GM13976 (cell line): ENCODE results near the gene HSDL2.
A peak's percentile ranks its signal among the peaks of the same experiment; 100 is the strongest.

Source experiments
- DNase-seq: peaks from one replicate; pipeline ENCODE4 v3.0.0; 2012; ENCODE audit warnings: low spot score
- CTCF ChIP-seq: IDR thresholded peaks from 2 replicates; pipeline ENCODE4 v1.5.1; 2012; ENCODE audit warnings: borderline replicate concordance, mild to moderate bottlenecking; ENCODE audit not compliant: insufficient read depth; ENCODE audit errors: extremely low read depth, missing control alignments, control extremely low read depth
- in situ Hi-C: fragments of 300-500 bp; cut with MboI; formaldehyde crosslinking; loops from one replicate; pipeline ENCODE4 v1.12.0; 2022; ENCODE audit warnings: low sequenced_read_pairs, mixed read lengths, inconsistent platforms; ENCODE audit not compliant: unreplicated experiment

Gene HSDL2

DNA sequence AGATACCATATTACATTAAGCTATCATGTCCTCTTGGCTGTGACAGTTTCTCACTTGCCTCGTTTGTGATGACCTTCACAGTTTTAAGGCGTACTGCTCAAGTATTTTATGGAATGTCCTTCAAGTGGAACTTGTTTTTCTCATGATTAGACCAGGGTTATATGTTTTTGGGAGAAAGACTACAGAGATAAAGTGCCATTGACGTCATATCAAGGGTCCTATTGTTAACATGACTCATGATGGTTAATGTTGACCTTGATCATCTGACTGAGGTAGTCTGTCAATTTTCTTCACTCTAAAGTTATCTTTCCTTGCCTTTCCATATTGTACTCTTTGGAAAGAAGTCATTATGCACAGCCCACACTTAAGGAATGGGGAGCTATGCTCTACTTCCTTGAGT, 28.7 kb upstream of the HSDL2 start:
- DNase-seq = no peak
- in situ Hi-C loops = loop anchor here (5.0 to 25.0 kb wide), 2 partner anchors 264 to 439 kb away; no protein-coding TSS in a partner anchor
- TF ChIP-seq CTCF = no peak

GRCh38 chr9:112352209-112352608, 27.7 kb upstream of the HSDL2 start:
- in situ Hi-C loops = loop anchor here (5.0 to 25.0 kb wide), 2 partner anchors 265 to 440 kb away; no protein-coding TSS in a partner anchor
- no peak for DNase-seq
- TF ChIP-seq CTCF = no peak

GRCh38 chr9:112354081-112354743, 25.7 kb upstream of the HSDL2 start:
- in situ Hi-C loops = loop anchor here (5.0 to 25.0 kb wide), 2 partner anchors 267 to 442 kb away; no protein-coding TSS in a partner anchor
- DNase-seq = no peak
- no peak for TF ChIP-seq CTCF

GRCh38 chr9:112355427-112355897, 24.4 kb upstream of the HSDL2 start:
- peak; percentile 52 for DNase-seq
- in situ Hi-C loops = loop anchor here (25.0 kb wide), 1 partner anchor 443 kb away; no protein-coding TSS in a partner anchor
- TF ChIP-seq CTCF = no peak

- no peak for TF ChIP-seq CTCF
- no peak for DNase-seq
- in situ Hi-C loops = loop anchor here (10.0 to 25.0 kb wide), 2 partner anchors 448 to 605 kb away; no protein-coding TSS in a partner anchor
Measured at GRCh38 chr9:112360047-112360804, 19.7 kb upstream of the HSDL2 start.

DNA sequence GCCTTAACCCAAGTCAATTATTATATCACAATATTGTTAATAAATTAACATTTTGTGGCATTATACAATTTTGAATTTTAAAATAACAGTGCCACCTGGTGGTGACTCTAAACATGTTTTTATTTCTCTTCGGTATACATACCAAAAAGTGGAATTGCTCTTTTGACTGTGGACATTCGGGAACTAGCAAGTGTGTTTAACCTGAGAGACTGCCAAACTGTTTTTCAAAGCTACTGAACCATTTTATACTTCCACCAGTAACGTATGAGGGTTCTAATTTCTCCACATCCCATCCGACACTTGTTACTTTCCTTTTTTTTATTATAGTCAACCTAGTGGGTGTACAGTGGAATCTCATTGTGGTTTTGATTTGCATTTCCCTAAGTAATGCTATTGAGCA, 18.3 kb upstream of the HSDL2 start:
- no peak for TF ChIP-seq CTCF
- in situ Hi-C loops = loop anchor here (10.0 to 25.0 kb wide), 2 partner anchors 449 to 607 kb away; no protein-coding TSS in a partner anchor
- peak; percentile 34 for DNase-seq
